ENCODE measurements around the gene CYGB.

DNA sequence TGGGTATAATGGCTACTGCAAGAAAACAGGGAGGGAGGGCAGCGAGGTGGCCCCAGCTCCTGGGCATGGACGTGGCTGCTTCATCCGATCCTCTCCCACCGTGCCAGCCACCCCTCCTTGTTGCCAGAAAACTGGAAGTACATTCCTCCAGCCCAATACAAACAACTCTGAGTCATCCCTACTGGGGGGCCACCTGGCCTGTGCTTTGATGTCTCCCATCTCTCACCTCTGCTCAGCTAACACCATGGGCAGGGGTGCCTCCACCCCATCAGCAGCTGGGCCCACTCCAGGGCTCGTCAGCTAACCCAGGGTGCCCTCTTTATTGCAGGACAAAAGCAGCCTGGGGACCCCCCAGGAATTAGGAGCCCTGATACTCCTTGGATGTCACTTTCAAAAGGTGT is 38.2 kb downstream of the CYGB start:
- TF ChIP-seq, protein P1, sequence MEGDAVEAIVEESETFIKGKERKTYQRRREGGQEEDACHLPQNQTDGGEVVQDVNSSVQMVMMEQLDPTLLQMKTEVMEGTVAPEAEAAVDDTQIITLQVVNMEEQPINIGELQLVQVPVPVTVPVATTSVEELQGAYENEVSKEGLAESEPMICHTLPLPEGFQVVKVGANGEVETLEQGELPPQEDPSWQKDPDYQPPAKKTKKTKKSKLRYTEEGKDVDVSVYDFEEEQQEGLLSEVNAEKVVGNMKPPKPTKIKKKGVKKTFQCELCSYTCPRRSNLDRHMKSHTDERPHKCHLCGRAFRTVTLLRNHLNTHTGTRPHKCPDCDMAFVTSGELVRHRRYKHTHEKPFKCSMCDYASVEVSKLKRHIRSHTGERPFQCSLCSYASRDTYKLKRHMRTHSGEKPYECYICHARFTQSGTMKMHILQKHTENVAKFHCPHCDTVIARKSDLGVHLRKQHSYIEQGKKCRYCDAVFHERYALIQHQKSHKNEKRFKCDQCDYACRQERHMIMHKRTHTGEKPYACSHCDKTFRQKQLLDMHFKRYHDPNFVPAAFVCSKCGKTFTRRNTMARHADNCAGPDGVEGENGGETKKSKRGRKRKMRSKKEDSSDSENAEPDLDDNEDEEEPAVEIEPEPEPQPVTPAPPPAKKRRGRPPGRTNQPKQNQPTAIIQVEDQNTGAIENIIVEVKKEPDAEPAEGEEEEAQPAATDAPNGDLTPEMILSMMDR (IDR thresholded peaks at IDR 0.05): no peak
- TF ChIP-seq EP300 (IDR thresholded peaks at IDR 0.05; ENCODE audit: borderline replicate concordance in 1 of 2, low read depth in 1 of 2, low read length in 1 of 2) (no peak), TEAD4 (IDR thresholded peaks at IDR 0.05; ENCODE audit: borderline replicate concordance, insufficient read depth) (no peak), TAF1 (IDR thresholded peaks at IDR 0.05; ENCODE audit: borderline replicate concordance, low read depth, low read length) (no peak), POLR2AphosphoS5 (IDR thresholded peaks at IDR 0.05; ENCODE audit: low read depth, low read length) (no peak), EZH2phosphoT487 (IDR thresholded peaks at IDR 0.05; ENCODE audit: borderline replicate concordance, low read depth) (no peak), RAD21 (IDR thresholded peaks at IDR 0.05; ENCODE audit: low read length) (no peak), RCOR1 (IDR thresholded peaks at IDR 0.05; ENCODE audit: low read length) (no peak), RFX5 (IDR thresholded peaks at IDR 0.05; ENCODE audit: low read length) (no peak), SMC3 (IDR thresholded peaks at IDR 0.05; ENCODE audit: low read depth, low read length) (no peak)
- TF ChIP-seq, protein P2, sequence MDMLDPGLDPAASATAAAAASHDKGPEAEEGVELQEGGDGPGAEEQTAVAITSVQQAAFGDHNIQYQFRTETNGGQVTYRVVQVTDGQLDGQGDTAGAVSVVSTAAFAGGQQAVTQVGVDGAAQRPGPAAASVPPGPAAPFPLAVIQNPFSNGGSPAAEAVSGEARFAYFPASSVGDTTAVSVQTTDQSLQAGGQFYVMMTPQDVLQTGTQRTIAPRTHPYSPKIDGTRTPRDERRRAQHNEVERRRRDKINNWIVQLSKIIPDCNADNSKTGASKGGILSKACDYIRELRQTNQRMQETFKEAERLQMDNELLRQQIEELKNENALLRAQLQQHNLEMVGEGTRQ (IDR thresholded peaks at IDR 0.05; ENCODE audit: borderline replicate concordance, low read depth, low read length): no peak
- TF ChIP-seq, protein P3, sequence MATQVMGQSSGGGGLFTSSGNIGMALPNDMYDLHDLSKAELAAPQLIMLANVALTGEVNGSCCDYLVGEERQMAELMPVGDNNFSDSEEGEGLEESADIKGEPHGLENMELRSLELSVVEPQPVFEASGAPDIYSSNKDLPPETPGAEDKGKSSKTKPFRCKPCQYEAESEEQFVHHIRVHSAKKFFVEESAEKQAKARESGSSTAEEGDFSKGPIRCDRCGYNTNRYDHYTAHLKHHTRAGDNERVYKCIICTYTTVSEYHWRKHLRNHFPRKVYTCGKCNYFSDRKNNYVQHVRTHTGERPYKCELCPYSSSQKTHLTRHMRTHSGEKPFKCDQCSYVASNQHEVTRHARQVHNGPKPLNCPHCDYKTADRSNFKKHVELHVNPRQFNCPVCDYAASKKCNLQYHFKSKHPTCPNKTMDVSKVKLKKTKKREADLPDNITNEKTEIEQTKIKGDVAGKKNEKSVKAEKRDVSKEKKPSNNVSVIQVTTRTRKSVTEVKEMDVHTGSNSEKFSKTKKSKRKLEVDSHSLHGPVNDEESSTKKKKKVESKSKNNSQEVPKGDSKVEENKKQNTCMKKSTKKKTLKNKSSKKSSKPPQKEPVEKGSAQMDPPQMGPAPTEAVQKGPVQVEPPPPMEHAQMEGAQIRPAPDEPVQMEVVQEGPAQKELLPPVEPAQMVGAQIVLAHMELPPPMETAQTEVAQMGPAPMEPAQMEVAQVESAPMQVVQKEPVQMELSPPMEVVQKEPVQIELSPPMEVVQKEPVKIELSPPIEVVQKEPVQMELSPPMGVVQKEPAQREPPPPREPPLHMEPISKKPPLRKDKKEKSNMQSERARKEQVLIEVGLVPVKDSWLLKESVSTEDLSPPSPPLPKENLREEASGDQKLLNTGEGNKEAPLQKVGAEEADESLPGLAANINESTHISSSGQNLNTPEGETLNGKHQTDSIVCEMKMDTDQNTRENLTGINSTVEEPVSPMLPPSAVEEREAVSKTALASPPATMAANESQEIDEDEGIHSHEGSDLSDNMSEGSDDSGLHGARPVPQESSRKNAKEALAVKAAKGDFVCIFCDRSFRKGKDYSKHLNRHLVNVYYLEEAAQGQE (IDR thresholded peaks at IDR 0.05; ENCODE audit: low read depth, low read length): no peak
- TF ChIP-seq, protein P4, sequence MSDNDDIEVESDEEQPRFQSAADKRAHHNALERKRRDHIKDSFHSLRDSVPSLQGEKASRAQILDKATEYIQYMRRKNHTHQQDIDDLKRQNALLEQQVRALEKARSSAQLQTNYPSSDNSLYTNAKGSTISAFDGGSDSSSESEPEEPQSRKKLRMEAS (IDR thresholded peaks at IDR 0.05; ENCODE audit: low read depth): no peak

All from SK-N-SH (cell line).